OCI-M2 (cell line): ENCODE data around the gene RNF14.
"Not testable (repeated sequence)": the region's sequence is repeated elsewhere in the genome, so short reads cannot be mapped to it uniquely, and the experiment has no call there.

Source experiments
- DNase-seq: peaks from one replicate; lab custom pipeline; 2025; ENCODE audit not compliant: unreplicated experiment; lab: John Stamatoyannopoulos, UW

Gene RNF14, protein sequence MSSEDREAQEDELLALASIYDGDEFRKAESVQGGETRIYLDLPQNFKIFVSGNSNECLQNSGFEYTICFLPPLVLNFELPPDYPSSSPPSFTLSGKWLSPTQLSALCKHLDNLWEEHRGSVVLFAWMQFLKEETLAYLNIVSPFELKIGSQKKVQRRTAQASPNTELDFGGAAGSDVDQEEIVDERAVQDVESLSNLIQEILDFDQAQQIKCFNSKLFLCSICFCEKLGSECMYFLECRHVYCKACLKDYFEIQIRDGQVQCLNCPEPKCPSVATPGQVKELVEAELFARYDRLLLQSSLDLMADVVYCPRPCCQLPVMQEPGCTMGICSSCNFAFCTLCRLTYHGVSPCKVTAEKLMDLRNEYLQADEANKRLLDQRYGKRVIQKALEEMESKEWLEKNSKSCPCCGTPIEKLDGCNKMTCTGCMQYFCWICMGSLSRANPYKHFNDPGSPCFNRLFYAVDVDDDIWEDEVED

DNA sequence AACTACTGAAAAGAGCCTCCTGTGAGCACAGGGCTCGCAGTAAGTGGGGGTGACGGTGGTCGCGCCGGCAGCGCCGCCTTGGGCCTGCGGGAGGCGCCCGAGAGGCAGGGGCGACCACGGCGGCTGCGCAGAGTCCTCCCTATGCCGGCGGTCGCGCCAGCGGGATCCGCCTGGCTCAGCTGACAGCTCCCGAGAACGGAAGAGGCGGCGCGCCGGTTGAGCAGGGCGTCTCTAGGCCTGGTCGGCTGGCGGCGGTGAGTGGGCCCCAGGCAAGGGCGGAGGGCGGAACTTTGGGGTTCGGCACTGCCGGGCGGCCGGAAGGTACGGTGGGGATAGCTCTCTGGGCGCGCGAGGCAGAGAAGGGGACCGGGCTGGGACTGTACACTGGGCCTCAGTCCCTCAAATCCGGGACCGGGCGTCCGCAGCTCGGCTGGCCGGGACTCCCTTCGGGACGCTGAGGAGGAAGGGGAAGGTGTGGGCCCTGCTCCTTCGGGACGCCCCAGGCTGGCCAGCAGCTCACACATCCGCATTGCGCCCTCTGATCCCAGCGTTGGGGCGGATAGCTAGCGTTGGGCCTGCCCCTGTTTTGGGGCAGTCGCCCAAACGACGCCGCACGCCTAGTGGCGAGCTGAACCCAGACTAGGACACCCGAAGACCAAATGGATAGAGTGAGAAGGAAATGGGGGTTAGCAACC lies at the start of gene RNF14:
Gene RNF14, plus strand, starts transcription at position 192 of the 695 bp plus-strand sequence. CDS start 4,484 bp downstream, outside the sequence.
- DNase-seq = peak; percentile 38

DNA sequence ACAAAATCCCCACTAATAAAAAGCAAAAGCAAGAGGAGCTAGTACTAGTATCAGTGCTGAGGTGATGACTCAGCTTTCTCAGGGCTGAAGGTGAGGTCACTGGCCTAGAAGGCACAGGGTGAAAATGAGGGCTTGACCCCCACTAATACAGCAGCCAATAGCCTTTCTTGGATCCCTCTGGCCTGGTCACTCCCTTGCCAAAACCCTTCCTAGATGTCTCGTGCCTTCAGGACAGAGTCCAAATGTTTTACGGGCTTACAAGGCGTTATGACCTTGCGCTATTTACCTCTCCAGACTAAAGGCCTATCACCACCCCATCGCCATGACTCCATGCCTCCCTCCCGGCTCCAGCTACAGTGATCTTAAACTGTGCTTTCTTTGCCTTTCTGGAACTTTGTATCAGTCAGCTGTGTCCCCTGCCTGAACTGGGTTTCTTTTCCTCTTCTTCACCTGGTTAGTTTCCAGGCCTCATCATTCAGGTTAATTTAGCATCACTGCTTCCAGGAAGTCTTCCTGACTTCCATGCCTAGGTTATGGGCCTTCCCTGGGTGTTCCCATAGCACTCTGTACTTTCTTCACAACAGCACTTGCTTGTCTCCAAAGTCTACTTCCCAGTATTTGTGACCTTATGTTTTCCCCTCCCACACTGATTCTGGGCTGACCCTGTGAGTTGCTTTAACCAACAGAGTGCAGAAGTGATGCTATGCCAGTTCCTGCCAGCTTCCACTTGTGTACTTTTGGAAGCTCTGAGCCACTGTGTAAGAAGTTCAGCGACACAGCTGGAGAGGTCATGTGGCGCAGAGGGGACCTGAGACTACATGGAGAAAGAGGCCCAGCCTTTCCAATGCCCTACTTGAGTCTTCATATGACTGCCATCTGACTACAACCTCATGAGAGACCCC lies 49.4 kb upstream of the RNF14 start:
- DNase-seq = no peak

DNA sequence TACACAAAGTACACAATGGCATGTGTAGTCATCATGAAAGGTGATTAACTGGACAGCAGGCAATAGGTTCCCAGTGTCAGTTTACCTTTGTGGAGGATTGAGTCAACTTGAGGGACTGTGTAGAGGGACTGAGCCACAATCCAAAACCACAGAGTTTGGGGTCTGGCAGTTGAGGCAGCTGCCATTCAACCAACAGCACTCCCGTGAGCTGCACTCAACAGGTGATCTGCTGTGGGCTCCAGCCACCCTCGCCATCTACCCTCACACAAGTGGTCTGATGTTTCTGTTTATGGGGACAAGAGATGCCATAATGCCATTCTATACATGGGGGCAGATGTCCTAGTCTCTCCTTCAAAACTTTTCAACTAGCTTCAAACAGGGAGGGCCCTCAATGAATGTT lies 48.1 kb upstream of the RNF14 start:
- DNase-seq = no peak

DNA sequence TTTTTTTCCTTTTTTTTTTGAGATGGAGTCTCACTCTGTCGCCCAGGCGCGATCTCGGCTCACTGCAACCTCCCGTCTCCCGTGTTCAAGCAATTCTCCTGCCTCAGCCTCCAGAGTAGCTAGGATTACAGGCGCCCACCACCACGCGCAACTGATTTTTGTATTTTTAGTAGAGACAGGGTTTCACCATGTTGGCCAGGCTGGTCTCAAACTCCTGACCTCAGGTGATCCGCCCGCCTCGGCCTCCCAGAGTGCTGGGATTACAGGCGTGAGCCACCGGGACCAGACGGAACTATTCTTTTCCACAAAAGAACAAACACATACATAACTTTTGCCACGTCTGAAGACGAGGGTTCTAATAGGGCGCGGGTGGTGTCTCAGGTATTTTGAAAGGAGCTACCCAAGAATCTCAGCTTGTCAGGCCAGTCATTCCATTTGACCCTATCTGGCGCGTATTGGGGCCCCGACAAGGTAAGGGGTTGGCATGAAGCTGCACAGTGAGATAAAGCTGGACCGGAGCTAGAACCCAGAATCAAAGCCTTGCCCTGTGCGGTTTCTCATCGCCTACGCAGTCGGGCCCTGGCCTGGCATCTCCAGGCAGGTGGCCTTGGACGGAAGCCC lies 46.0 kb upstream of the RNF14 start:
- not testable (repeated sequence) for DNase-seq

DNA sequence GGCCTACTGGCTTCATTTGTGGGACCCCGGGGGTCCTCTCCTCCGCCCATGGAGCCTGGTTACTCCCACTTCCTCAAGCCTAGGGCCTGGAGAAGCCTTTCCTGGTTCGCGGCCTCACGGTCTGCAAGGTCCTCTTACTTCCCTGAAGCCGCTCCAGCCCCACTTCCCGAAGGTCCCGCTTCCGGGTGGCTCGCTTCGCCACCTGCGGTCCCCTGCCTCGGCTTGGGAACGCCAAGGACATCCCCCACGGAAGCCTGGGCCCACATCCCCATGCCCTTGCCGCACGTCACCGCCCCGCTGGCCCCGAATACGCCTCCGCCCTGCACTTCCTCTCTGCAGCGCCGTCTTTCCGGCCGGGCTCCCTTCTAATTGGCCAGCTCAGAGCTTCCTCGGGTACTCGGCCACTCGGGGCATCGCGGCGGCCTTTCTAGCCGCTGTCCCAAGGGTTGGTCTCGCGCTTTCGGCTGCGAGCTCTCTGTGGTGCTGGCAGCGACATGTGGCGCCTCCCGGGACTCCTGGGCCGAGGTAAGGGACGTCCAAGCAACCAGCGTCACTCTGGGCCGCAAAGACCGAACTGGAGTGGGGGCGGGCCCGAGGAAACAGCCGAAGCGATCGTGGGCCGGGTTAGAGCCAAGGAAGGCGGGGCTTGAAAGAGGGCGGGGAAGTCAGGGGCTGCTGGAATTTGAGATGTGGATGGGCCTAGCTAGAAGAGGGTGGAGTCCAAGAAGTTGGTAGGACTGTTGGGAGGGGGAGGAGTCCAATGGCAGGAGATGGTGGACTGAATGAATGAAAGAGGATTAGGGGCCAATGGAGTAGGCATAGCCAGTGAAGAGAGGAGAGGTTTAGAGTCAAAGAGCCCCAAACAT lies 45.2 kb upstream of the RNF14 start, which contains the start of gene DELE1:
Gene DELE1, plus strand, starts transcription at position 424 of the 866 bp plus-strand sequence. Its CDS starts 71 bp downstream, at position 495.
- DNase-seq = peak; percentile 77

DNA sequence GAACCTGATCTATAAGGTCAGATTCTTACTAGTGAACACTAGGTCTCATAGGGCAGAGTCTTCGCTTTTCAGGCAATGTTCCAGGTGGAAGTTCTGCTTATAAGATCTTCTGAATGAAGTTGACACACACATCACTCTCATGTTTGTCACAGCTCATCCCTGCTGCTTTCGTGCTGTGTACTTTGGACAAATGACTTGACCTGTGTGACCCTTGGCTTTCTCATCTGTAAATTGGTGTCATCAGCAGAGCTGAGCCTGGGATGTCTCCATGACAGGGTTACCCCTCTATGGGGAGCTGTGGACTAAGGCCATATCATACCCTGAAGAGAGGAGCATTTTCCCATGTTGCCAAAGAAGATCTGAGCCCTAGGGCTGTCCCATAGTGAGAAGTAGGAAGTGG lies 42.5 kb upstream of the RNF14 start:
- no peak for DNase-seq

DNA sequence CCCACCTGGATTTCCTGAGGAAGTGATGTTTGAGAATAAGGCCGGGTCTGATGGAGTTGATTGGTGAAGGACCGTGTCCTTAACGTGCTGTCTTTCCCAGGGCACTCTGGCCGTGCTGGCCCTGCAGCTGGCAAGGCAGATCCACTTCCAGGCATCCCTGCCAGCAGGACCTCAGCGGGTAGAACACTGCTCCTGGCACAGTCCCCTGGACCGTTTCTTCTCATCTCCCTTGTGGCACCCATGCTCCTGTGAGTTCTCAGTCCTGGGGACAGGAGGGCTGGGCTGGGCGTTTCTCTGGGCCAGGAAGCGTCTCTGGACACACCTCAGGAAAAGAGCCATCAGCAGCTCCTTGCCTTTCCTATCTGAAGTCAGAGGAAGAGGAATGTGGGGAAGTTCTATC lies 40.9 kb upstream of the RNF14 start:
- DNase-seq = no peak

DNA sequence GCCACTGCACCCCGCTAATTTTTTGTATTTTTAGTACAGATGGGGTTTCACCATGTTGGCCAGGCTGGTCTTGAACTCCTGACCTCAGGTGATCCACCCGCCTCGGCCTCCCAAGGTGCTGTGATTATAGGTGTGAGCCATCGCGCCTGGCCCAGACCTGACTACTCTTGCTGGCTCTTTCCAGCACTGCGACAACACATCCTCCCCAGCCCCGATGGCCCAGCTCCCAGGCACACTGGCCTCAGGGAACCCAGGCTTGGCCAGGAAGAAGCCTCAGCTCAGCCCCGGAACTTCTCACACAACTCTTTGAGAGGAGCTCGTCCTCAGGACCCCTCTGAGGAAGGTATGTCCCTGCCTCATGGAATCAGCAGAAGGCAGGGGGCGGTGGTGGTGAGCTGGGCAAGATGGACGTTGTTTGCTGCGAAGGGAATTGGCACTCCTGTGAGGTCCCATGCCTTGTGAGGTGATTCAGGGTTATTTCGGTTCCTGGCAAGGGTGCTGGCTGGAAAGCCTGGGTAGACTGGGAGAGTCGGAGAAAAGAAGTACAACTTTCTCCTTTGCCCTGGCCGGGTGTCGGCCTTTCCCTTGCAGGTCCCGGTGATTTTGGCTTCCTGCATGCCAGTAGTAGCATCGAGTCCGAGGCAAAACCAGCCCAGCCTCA lies 39.4 kb upstream of the RNF14 start:
- no peak for DNase-seq

DNA sequence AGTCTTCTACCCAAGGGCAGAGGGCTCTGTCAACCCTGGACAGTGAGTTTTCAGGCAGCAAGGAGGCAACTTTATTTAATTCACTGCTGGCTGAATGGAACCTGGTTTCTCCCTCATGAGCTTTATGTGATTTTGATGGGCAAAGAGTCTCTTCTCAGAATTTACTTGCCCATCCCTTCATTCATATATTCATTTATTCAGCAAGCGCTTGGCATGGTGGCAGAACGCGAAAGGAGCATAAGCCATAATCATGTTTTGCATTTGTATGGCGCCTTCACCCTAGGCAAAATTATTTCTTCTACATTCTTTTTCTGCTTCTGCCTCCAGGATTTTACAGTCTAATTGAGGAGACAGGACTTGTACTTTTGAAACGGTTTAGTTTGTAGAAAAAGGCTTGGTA lies 37.2 kb upstream of the RNF14 start:
- no peak for DNase-seq

DNA sequence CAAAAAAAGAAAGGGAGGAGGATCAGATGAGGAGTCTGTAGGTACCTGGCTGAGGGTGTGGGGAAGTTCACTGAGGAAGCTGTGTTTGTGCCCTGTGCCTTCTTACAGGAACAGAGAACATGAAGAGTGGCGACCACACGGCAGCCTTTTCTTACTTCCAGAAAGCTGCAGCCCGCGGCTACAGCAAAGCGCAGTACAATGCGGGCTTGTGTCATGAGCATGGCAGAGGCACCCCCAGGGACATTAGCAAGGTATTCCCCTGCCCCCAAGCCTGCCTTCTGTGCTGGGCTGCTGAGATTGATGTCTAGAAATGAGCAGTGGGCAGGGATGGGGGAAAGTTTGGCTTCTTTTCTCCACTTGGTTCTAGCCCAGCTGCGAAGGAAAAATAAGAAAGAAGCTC lies 35.8 kb upstream of the RNF14 start:
- no peak for DNase-seq

DNA sequence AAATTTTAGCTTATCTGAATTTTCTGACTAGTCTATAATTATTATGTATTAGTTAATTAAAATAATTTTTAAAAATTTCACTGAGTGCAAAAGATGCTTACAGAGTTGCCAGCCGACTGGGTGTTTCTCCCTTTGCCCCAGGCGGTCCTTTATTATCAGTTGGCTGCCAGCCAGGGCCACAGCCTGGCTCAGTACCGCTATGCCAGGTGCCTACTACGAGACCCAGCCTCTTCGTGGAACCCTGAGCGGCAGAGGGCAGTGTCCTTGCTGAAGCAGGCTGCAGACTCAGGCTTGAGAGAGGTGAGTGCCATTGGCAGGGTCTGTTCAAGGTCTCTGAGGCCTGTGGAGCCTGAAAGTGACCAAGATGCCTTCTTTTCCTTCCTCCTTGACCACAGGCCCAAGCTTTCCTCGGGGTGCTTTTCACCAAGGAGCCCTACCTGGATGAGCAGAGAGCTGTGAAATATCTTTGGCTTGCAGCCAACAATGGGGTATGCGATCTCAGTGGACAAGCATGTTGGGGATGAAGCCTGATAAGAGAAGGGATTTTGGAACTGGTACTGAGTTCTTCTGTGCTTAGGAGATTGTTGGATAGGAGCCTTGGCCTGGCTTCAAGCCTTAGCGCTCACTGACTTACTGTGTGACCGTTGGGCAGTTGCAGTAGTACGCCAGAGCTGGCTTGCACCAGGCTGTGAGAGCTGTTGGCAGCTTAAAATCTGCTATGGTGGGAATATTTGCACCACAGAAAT lies 34.6 kb upstream of the RNF14 start:
- DNase-seq = no peak

DNA sequence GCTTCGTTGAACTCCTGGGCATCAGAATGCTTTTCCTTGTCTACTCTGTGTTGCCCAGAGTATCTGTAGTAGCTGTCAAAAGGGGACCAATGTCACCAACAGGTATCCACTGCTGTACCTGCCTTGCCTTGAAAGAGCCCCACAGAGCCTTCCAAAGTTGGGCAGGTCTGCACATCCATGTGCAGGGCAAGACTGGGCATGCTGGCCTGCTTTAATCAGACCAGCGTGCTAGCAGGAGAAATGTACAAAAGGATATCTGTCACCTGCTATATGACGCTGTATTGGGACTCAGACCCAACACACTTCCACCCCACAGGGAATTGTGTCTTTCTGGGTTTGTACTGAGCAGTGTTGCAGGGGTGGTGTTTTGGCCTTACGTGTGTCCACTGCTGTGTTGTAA lies 33.4 kb upstream of the RNF14 start:
- DNase-seq = no peak

DNA sequence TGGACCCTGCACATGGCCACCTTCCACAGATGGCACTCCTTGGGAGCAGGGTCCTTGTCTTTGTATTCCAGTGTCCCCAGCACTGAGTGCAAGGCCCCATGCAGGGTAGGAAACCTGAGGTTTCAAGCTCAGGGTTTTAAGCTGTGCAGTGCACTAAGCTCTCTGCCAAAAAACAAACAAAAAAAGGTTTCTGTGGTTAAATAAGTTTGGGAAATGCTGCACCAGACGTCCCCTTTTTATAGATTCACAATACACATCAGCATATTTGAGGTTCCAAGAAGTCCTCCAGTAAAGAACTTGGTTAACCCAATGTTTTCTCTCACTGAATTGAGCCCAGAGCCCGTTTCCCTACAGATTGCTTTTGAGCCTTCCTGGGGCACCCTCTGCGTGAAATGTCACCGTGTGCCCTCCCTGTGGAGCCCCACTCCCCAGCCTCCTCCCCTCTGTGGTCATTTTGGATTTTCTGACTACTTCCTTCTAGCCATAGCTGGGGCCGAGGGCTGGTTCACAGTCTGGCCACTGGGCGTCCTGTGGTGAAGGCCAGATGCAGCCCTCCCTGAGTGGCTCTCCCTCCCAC lies 28.1 kb upstream of the RNF14 start:
- no peak for DNase-seq

DNA sequence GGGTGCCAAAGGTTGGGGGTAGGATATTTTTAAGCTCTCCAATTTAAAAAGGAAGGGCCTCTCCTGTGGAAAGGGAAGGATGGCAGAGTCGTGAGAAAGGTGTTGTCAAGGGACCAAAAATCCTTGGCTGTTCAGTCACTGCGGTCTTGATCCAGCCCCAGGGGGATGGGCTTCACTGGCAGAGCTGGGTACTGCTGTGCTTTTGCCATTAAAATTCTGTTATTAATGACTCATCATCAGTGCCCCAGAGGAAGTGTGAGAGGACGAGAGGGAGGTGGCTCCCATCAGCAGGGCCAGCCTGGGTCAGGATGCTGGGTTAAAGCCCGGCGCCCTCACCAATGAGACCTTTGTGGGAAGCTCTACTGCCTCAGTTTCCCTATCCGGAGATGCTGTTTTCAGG lies 27.6 kb upstream of the RNF14 start:
- DNase-seq = no peak

DNA sequence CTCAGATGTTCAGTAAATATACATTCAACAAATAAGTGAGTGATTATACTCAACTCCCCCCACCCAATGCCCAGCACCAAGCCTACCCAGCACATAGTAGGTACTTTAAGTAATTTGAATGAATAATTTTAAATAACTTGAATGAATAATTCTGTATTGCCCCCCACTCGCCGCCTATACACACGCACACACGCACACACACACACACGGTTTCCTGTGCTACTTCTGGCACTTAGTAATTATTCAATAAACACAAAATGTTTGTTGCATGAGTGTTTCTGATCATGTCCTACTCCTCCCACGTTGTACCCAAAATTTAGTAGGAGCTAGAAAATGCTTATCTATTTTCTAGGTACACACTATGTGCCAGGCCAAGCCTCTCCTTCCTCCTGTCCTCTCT lies 27.1 kb upstream of the RNF14 start:
- no peak for DNase-seq

DNA sequence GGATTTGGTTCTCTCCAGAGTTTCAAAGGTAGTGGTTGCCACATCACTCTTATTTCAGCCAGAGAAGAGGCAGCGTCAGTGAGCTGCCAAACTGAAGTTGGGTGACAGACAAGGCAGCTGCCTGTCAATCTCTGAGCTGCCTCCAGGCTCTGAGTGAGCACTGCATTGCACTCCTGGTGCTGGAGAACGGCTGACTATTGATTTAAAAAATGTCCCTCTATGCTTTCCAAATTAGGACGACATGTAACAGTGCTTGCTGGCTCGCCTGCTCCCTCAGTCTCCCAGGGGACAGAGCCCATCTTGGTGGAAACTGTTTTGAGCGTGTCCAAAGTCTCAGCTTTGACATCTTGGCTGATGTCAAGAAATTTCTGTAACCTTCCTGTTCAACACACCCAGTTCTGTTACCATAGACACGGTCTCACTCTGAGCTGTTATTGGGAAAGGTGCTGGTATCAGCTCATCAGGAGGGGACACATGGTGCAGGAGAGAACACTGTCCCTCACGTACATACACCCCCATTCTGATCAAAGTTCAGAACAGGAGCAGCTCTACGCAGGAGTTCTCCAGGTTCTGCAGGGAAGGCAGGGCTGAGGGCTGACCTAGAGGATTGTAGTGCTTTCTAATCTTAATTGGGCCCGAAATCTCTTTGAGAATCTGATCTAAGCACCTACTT lies 26.6 kb upstream of the RNF14 start:
- DNase-seq = no peak

DNA sequence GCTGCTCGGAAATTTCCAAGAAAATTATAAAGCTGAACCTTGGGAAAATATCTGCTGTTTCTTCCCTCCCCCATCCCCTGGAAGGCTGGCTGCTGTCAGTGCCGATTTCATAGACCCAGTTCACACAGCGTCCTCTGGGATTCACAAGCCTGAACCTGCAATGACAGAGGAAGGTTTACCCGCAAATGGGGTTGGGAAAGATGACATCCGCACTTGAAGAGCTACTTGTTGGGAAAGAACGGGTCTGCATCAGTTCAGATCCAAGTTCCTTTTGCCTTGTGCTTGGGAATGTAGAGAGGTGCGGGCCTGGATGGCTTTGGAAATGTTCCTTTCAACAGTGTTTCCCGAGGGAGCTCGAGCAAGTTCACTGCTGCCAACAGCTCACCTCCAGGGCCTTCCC lies 24.8 kb upstream of the RNF14 start:
- DNase-seq = no peak
